Smooth muscle cell (in vitro differentiated cells): ENCODE data around the gene RSBN1L. TPM values are rescaled to one million over a fixed set of nuclear protein-coding genes. Genes with fewer than 3 reads are reported as not detected.

Experiments used
- DNase-seq: peaks from one replicate; lab custom pipeline; 2025; ENCODE audit not compliant: unreplicated experiment; lab: John Stamatoyannopoulos, UW
- H2AFZ ChIP-seq: fragments of 200-600 bp; sonication (generic); 2 replicates; pipeline ENCODE4 v1.6.0; 2016; ENCODE audit warnings: antibody characterized with exemption, low read depth, mild to moderate bottlenecking
- H3F3A ChIP-seq: fragments of 200-600 bp; sonication (generic); 2 replicates; pipeline ENCODE4 v1.6.0; 2017; ENCODE audit warnings: antibody characterized with exemption, low read depth
- H3K27ac ChIP-seq: fragments of 200-600 bp; sonication (generic); 2 replicates; pipeline ENCODE4 v1.5.1; 2016; ENCODE audit warnings: low read depth, mild to moderate bottlenecking
- H3K27me3 ChIP-seq: fragments of 200-600 bp; sonication (generic); 2 replicates; pipeline ENCODE4 v1.6.1; 2016; ENCODE audit warnings: low read depth, mild to moderate bottlenecking
- H3K36me3 ChIP-seq: fragments of 200-600 bp; sonication (generic); 2 replicates; pipeline ENCODE4 v1.5.1; 2016; ENCODE audit warnings: low read depth
- H3K4me1 ChIP-seq: fragments of 200-600 bp; sonication (generic); 2 replicates; pipeline ENCODE4 v1.5.1; 2016; ENCODE audit warnings: low read depth
- H3K4me2 ChIP-seq: fragments of 200-600 bp; sonication (generic); 2 replicates; pipeline ENCODE4 v1.6.0; 2016; ENCODE audit warnings: mild to moderate bottlenecking
- H3K4me3 ChIP-seq: fragments of 200-600 bp; sonication (generic); 2 replicates; pipeline ENCODE4 v1.5.1; 2016; ENCODE audit warnings: mild to moderate bottlenecking
- H3K79me2 ChIP-seq: fragments of 200-600 bp; sonication (generic); 2 replicates; pipeline ENCODE4 v1.6.0; 2016; ENCODE audit warnings: low read depth, mild to moderate bottlenecking
- H3K9ac ChIP-seq: fragments of 200-600 bp; sonication (generic); 2 replicates; pipeline ENCODE4 v1.6.0; 2016; ENCODE audit warnings: low read depth
- H3K9me3 ChIP-seq: fragments of 200-600 bp; sonication (generic); replicated peaks from 2 replicates; pipeline ENCODE4 v1.5.1; 2016; ENCODE audit warnings: low read depth
- H4K20me1 ChIP-seq: fragments of 200-600 bp; sonication (generic); 2 replicates; pipeline ENCODE4 v1.6.0; 2016; ENCODE audit warnings: low read depth
- WGBS: methylation state at CpG from one replicate; pipeline ENCODE4 v1.1.7; 2016; ENCODE audit warnings: low lambda C conversion rate; 5-methylcytosine and 5-hydroxymethylcytosine counted together
- polyA plus RNA-seq: library from polyadenylated mRNA; unstranded; fragments of >200 nt; fragmentation: Nextera tagmentation; extraction: Ambion mirVana; gene quantifications from 2 replicates; pipeline ENCODE4 v1.2.1, GENCODE V29; 2016
- total RNA-seq: library from RNA; depleted of rRNA; stranded (reverse); fragments of >200 nt; gene quantifications from 2 replicates; pipeline ENCODE4 v1.2.3, GENCODE V29; 2014
- TF ChIP-seq, protein P1 (sequence below): fragments of 200-600 bp; sonication (generic); IDR thresholded peaks from 2 replicates; pipeline ENCODE4 v1.5.1; 2017; ENCODE audit warnings: borderline replicate concordance, mild to moderate bottlenecking, antibody characterized with exemption; ENCODE audit not compliant: insufficient read depth, poor library complexity, severe bottlenecking

The RSBN1L gene
- total and polyA plus RNA-seq, 2 experiments from 2014 or later: 3.8 to 26.2 TPM

DNA sequence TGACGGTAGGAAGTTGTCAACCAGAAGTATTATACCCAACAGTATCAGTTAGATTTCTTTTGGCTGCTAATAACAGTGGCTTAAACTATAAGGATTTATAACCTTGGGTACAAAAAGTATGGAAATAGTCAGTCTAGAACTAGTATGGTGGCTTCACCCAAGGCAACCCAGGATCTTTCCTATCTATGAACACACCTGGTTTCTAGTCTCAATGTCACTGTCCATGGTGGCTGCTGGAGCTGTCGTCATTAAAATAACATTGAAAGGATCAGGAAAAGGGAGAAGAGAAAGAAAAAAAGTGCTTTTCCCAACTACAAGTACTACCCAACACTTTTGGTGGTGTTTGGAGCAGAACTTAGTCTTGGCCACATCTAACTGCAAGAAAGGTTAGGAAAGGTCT, 130.0 kb downstream of the RSBN1L start:
- Histone ChIP-seq H3K4me2 (no peak overlapping the region), H3K27me3 (no peaks in the 10 kb centered on the region), H3K9ac (no peak overlapping the region), H4K20me1 (peaks cover 67% of the 10 kb centered on the region), H3K36me3 (no peaks in the 10 kb centered on the region), H3K4me1 (no peaks in the 10 kb centered on the region), H3K9me3 (no peaks in the 10 kb centered on the region), H2AFZ (no peak overlapping the region), H3K27ac (no peak overlapping the region), H3K4me3 (no peak overlapping the region), H3K79me2 (peaks cover 98% of the 10 kb centered on the region), H3F3A (no peaks in the 10 kb centered on the region)
- TF ChIP-seq, protein P1, sequence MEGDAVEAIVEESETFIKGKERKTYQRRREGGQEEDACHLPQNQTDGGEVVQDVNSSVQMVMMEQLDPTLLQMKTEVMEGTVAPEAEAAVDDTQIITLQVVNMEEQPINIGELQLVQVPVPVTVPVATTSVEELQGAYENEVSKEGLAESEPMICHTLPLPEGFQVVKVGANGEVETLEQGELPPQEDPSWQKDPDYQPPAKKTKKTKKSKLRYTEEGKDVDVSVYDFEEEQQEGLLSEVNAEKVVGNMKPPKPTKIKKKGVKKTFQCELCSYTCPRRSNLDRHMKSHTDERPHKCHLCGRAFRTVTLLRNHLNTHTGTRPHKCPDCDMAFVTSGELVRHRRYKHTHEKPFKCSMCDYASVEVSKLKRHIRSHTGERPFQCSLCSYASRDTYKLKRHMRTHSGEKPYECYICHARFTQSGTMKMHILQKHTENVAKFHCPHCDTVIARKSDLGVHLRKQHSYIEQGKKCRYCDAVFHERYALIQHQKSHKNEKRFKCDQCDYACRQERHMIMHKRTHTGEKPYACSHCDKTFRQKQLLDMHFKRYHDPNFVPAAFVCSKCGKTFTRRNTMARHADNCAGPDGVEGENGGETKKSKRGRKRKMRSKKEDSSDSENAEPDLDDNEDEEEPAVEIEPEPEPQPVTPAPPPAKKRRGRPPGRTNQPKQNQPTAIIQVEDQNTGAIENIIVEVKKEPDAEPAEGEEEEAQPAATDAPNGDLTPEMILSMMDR: no peak
- DNase-seq: no peak
- 87% methylated on average over 2 of the region's 2 CpGs for whole genome bisulfite sequencing

DNA sequence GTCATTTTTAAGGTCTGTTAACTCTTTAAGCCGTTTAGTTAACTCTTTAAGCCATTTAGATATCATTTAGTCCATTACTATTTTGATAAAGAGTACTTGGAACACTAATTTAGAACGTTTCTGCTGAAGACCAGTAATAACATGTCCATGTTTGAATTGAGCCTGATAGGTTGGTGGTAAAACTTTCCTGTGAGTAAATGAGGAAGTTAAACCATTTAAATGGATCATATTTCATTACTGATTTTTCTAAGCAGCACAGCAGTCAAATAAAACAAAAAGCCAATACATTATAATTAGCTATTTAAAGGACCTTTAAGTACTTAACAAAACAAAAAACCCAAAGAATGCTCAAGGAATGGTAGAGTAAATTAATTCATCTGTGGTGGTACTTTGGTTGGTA, 131.7 kb downstream of the RSBN1L start:
- no peaks in the 10 kb centered on the region for H3K36me3 ChIP-seq
- peaks cover 100% of the 10 kb centered on the region for H3K79me2 ChIP-seq
- H3K4me3 ChIP-seq: no peak overlapping the region
- H2AFZ ChIP-seq: no peak overlapping the region
- TF ChIP-seq, protein P1: no peak
- peaks cover 71% of the 10 kb centered on the region for H4K20me1 ChIP-seq
- 74% methylated on average over 2 of the region's 2 CpGs for WGBS
- peak overlapping the region; percentile 9 for H3K27ac ChIP-seq
- H3K9me3 ChIP-seq: no peaks in the 10 kb centered on the region
- no peaks in the 10 kb centered on the region for H3K4me1 ChIP-seq
- no peaks in the 10 kb centered on the region for H3K27me3 ChIP-seq
- DNase-seq: no peak
- no peaks in the 10 kb centered on the region for H3F3A ChIP-seq
- H3K4me2 ChIP-seq: no peak overlapping the region
- no peak overlapping the region for H3K9ac ChIP-seq

DNA sequence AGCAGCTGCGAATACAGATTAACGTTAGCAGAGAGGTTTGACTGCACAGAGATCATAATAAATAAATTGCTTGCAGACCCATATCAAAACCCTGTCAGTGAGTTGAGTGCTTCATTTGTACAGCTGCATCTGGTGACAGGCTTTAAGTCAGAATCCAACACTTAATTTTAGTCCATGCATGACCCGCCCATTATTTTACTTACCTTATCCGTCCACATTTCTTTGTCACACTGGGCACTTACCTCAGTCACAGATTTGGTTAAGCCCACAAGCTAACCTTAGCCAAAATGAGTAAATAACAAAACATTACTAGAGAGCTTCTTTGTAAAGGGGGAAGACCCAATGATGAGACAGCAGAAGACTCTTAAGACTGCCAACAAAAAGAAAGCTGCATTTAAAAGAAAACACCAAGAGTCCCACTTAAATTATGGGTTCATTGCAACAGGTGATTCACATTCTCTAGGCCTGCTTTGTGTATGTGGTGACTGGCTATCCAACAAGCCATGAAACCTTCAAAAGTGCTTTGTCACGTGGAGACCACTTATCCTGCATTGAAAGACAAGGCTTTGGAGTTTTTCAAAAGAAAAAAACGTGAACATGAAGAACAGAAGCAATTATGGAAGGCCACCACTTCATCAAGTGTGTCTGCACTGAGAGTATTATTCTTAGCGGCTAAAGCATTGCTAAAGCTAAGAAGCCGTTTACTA, 134.5 kb downstream of the RSBN1L start:
- peaks cover 71% of the 10 kb centered on the region for H4K20me1 ChIP-seq
- TF ChIP-seq, protein P1: no peak
- no peaks in the 10 kb centered on the region for H3K36me3 ChIP-seq
- DNase-seq: no peak
- no peaks in the 10 kb centered on the region for H3F3A ChIP-seq
- H3K9ac ChIP-seq: no peak overlapping the region
- no peak overlapping the region for H3K4me3 ChIP-seq
- no peak overlapping the region for H2AFZ ChIP-seq
- H3K79me2 ChIP-seq: peaks cover 93% of the 10 kb centered on the region
- 90% methylated on average over 8 of the region's 8 CpGs for WGBS
- no peak overlapping the region for H3K4me2 ChIP-seq
- H3K27me3 ChIP-seq: no peaks in the 10 kb centered on the region
- H3K9me3 ChIP-seq: no peaks in the 10 kb centered on the region
- H3K4me1 ChIP-seq: no peaks in the 10 kb centered on the region
- peak overlapping the region; percentile 19 for H3K27ac ChIP-seq

DNA sequence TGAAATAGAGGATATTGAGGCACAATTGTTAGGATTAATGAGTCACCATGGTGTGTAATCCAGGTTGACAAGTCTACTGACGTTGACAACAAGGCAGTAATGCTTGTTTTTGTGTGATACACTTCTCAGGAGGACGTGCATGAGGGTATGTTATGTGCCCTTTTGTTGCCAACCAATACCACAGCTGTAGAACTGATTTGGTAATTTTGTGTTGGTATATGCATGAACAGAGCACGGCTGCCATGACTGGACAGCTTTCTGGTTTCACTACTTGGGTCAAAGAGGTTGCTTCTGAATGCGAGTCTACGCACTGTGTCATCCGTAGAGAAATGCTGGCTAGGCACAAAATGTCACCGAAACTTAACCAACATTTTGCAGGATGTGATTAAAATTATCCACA, 135.2 kb downstream of the RSBN1L start:
- Histone ChIP-seq H3F3A (no peaks in the 10 kb centered on the region), H3K27me3 (no peaks in the 10 kb centered on the region), H3K79me2 (peaks cover 93% of the 10 kb centered on the region), H3K9ac (no peak overlapping the region), H3K36me3 (no peaks in the 10 kb centered on the region), H3K4me1 (no peaks in the 10 kb centered on the region), H3K9me3 (no peaks in the 10 kb centered on the region), H3K27ac (peak overlapping the region; percentile 2), H3K4me3 (no peak overlapping the region), H4K20me1 (peaks cover 64% of the 10 kb centered on the region), H3K4me2 (no peak overlapping the region), H2AFZ (no peak overlapping the region)
- no peak for DNase-seq
- TF ChIP-seq, protein P1: no peak
- 91% methylated on average over 7 of the region's 7 CpGs for WGBS
